GM06990 (cell line): ENCODE data around the gene CAPRIN2.

Source experiments
- DNase-seq: peaks from one replicate; pipeline ENCODE4 v3.0.0-alpha.2; 2011; ENCODE audit not compliant: insufficient read length; ENCODE audit errors: extremely low read depth
- H3K27me3 ChIP-seq: replicated peaks from 2 replicates; pipeline ENCODE4 v1.6.0; 2011; ENCODE audit warnings: low read length; ENCODE audit not compliant: control insufficient read depth, insufficient read depth
- H3K36me3 ChIP-seq: 2 replicates; pipeline ENCODE4 v1.5.1; 2011; ENCODE audit warnings: low read length; ENCODE audit not compliant: control insufficient read depth, insufficient read depth
- H3K4me3 ChIP-seq: replicated peaks from 2 replicates; pipeline ENCODE4 v1.5.1; 2011; ENCODE audit warnings: low read depth, mild to moderate bottlenecking, control low read depth, low read length
- TF ChIP-seq, protein P1 (sequence below): IDR thresholded peaks from 2 replicates; pipeline ENCODE4 v1.5.1; 2011; ENCODE audit warnings: low read length, control low read depth, mild to moderate bottlenecking, inconsistent platforms; ENCODE audit not compliant: insufficient read depth, poor library complexity, severe bottlenecking

CAPRIN2 gene

DNA sequence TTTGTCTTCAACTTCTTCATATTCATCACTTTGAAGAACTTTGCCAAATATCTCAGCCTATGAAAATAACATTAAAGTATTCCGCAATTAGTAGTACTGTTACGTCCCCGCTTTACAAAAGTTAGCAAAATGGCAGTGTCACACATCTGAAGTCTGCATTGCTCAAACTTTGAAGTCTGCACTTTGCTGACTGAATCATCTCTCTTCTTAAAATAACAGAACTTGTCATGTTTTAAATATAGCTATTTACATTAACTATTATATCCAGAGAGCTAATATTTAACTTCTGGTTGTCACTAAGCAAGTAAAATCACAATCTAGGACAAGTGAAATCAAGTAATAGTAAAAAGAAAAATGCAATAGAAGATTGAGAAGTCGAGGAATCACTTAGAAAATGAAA, 93.5 kb downstream of the CAPRIN2 start:
- TF ChIP-seq, protein P1, sequence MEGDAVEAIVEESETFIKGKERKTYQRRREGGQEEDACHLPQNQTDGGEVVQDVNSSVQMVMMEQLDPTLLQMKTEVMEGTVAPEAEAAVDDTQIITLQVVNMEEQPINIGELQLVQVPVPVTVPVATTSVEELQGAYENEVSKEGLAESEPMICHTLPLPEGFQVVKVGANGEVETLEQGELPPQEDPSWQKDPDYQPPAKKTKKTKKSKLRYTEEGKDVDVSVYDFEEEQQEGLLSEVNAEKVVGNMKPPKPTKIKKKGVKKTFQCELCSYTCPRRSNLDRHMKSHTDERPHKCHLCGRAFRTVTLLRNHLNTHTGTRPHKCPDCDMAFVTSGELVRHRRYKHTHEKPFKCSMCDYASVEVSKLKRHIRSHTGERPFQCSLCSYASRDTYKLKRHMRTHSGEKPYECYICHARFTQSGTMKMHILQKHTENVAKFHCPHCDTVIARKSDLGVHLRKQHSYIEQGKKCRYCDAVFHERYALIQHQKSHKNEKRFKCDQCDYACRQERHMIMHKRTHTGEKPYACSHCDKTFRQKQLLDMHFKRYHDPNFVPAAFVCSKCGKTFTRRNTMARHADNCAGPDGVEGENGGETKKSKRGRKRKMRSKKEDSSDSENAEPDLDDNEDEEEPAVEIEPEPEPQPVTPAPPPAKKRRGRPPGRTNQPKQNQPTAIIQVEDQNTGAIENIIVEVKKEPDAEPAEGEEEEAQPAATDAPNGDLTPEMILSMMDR, result no peak
- Histone ChIP-seq H3K36me3 (no peaks in the 10 kb centered on the region; the same call in none of the 2 replicates), H3K4me3 (no peak overlapping the region), H3K27me3 (no peaks in the 10 kb centered on the region)
- no peak for DNase-seq
